Measurements from ENCODE around the gene PTPN22. TPM values are rescaled to one million over a fixed set of nuclear protein-coding genes. Genes with fewer than 3 reads are reported as not detected.
A peak's percentile ranks its signal among the peaks of the same experiment; 100 is the strongest.

PTPN22 gene
- total and polyA plus RNA-seq, 9 of the 15 experiments (the other 6 are each of a cell fraction or from before 2014, with no cell fraction given): 0.45 to 4.6 (median 1.1) TPM

GRCh38 chr1:113904674-113905434 is 33.3 kb upstream of the PTPN22 start, which contains the start of the genes AP4B1 and DCLRE1B (continued):
- TF ChIP-seq ZNF609 (CRISPR knock-in tag; IDR thresholded peaks at IDR 0.05; ENCODE audit: borderline replicate concordance): 0 out of 2 replicates have a peak, but pooled peaks have one; percentile 43
- TF ChIP-seq NR2C1 (IDR thresholded peaks at IDR 0.05): no peak; the same call in 1 of the 2 replicates
- TF ChIP-seq NR2C1 (tag; IDR thresholded peaks at IDR 0.05): peak; percentile 49; the same call in 1 of the 2 replicates
- peak; percentile 45; the same call in 1 of the 2 replicates for TF ChIP-seq KLF6 (CRISPR knock-in tag; IDR thresholded peaks at IDR 0.05; ENCODE audit: borderline replicate concordance)
- TF ChIP-seq MYC (IDR thresholded peaks at IDR 0.05; ENCODE audit: low read depth, low read length): peak; percentile 89
- TF ChIP-seq MYC (CRISPR knock-in tag; IDR thresholded peaks at IDR 0.05; ENCODE audit: borderline replicate concordance, low read depth): 0 out of 2 replicates have a peak, but pooled peaks have one; percentile 89
- TF ChIP-seq ZNF174 (CRISPR knock-in tag; IDR thresholded peaks at IDR 0.05): no peak
- peak; percentile 98 for TF ChIP-seq CTBP1 (IDR thresholded peaks at IDR 0.05; ENCODE audit: borderline replicate concordance)
- no peak for TF ChIP-seq BRF1 (IDR thresholded peaks at IDR 0.05; ENCODE audit: borderline replicate concordance, extremely low read depth, insufficient read length)
- TF ChIP-seq CREM (IDR thresholded peaks at IDR 0.05; ENCODE audit: low read depth): peak; percentile 75
- peak; percentile 49; the same call in 1 of the 2 replicates for TF ChIP-seq CEBPZ (IDR thresholded peaks at IDR 0.05; ENCODE audit: borderline replicate concordance, low read depth, low read length)
- TF ChIP-seq BDP1 (IDR thresholded peaks at IDR 0.05; ENCODE audit: insufficient read depth, insufficient read length): no peak

Measured in K562 (cell line).